GM12878 (cell line): ENCODE results near the gene PTPRN2. TPM values are rescaled to one million over a fixed set of nuclear protein-coding genes. Genes with fewer than 3 reads are reported as not detected.
"Not testable (repeated sequence)": the region's sequence is repeated elsewhere in the genome, so short reads cannot be mapped to it uniquely, and the experiment has no call there.

Experiments used
- ATAC-seq: fragments of 200-7000 bp; cut with Tn5 transposase; 3 replicates; pipeline ENCODE4 v1.9.1; 2020; ENCODE audit warnings: mild to moderate bottlenecking, moderate library complexity
- BruUV-seq: library from RNA; stranded (reverse); fragments of 400-500 nt; replicated peaks from 2 replicates; lab custom pipeline; 2021; lab: Mats Ljungman, UMichigan
- CTCF ChIA-PET: fragments of 300-600 bp; sonication (Branson Sonifier 250); formaldehyde crosslinking; extraction: SDS; loops from one replicate; lab custom pipeline; 2021; ENCODE audit warnings: inconsistent platforms; lab: Yijun Ruan, JAX
- POLR2A ChIA-PET: fragments of 350-600 bp; formaldehyde crosslinking; extraction: SDS; loops from one replicate; lab custom pipeline; 2021; ENCODE audit warnings: inconsistent platforms; lab: Charles Lee
- RAD21 ChIA-PET: fragments of 300-600 bp; sonication (Branson Sonifier 250); formaldehyde crosslinking; loops from one replicate; lab custom pipeline; 2023; ENCODE audit warnings: antibody characterized with exemption; ENCODE audit not compliant: unreplicated experiment; lab: Charles Lee
- SMC1A ChIA-PET: fragments of 300-600 bp; sonication (Branson Sonifier 250); formaldehyde crosslinking; loops from one replicate; lab custom pipeline; 2023; ENCODE audit not compliant: unreplicated experiment, uncharacterized antibody; lab: Charles Lee
- DNase-seq: peaks from one replicate; pipeline ENCODE4 v3.0.0-alpha.2; 2011; ENCODE audit warnings: low read depth, low spot score
- FAIRE-seq: peaks from 3 replicates; lab custom pipeline; 2011; peaks lifted over from hg19 to GRCh38; lab: Jason Lieb, UNC
- H2AFZ ChIP-seq: 2 replicates; pipeline ENCODE4 v1.6.0; 2011; ENCODE audit warnings: low read depth, low read length, control low read depth; ENCODE audit not compliant: control insufficient read depth
- H3K27ac ChIP-seq: 2 replicates; pipeline ENCODE4 v1.5.1; 2011; ENCODE audit warnings: control low read depth; ENCODE audit not compliant: control insufficient read depth, insufficient read depth
- H3K27me3 ChIP-seq, 2 experiments: replicated peaks in 1 of 2; 2 replicates each; pipeline versions ENCODE4 v1.6.0 to v1.6.1; 2011; ENCODE audit warnings: low read length in 1 of 2; ENCODE audit not compliant: control insufficient read depth in 2 of 2, insufficient read depth in 2 of 2
- H3K36me3 ChIP-seq, 2 experiments: 2 replicates each; pipeline ENCODE4 v1.5.1; 2011; ENCODE audit warnings: low read length in 1 of 2; ENCODE audit not compliant: control insufficient read depth in 2 of 2, insufficient read depth in 2 of 2
- H3K4me1 ChIP-seq: 2 replicates; pipeline ENCODE4 v1.6.1; 2011; ENCODE audit warnings: mild to moderate bottlenecking, low read length, moderate library complexity, mixed read lengths; ENCODE audit not compliant: control insufficient read depth, insufficient read depth
- H3K4me2 ChIP-seq: 2 replicates; pipeline ENCODE4 v1.6.0; 2011; ENCODE audit warnings: control low read depth; ENCODE audit not compliant: control insufficient read depth, insufficient read depth
- H3K4me3 ChIP-seq: fragments of 200-600 bp; sonication (generic); 2 replicates; pipeline ENCODE4 v1.5.1; 2016
- H3K79me2 ChIP-seq: 2 replicates; pipeline ENCODE4 v1.6.0; 2011; ENCODE audit warnings: low read length; ENCODE audit not compliant: control insufficient read depth, insufficient read depth
- H3K9ac ChIP-seq: 2 replicates; pipeline ENCODE4 v1.8.0; 2011; ENCODE audit warnings: low read length, control low read depth, mixed read lengths; ENCODE audit not compliant: control insufficient read depth, insufficient read depth
- H3K9me3 ChIP-seq: replicated peaks from 3 replicates; pipeline ENCODE4 v1.5.1; 2011; ENCODE audit warnings: mild to moderate bottlenecking, low read length; ENCODE audit not compliant: control insufficient read depth, insufficient read depth
- H4K20me1 ChIP-seq: 2 replicates; pipeline ENCODE4 v1.6.0; 2011; ENCODE audit not compliant: control insufficient read depth, insufficient read depth
- KDM1A ChIP-seq: fragments of 200-600 bp; sonication (generic); IDR thresholded peaks from 2 replicates; pipeline ENCODE4 v1.6.1; 2016; ENCODE audit warnings: borderline replicate concordance
- POU2F2 ChIP-seq: IDR thresholded peaks from 3 replicates; pipeline ENCODE4 v1.6.1; 2011; ENCODE audit warnings: low read depth, mild to moderate bottlenecking, low read length, borderline replicate concordance
- RAD21 ChIP-seq: IDR thresholded peaks from 2 replicates; pipeline ENCODE4 v1.6.1; 2011; ENCODE audit warnings: mild to moderate bottlenecking, low read depth, low read length, moderate library complexity; ENCODE audit not compliant: insufficient read depth
- SIN3A ChIP-seq: IDR thresholded peaks from 2 replicates; pipeline ENCODE4 v1.6.1; 2012; ENCODE audit warnings: low read depth, low read length, improper control_type of control experiment
- SUZ12 ChIP-seq: fragments of 200-600 bp; sonication (generic); IDR thresholded peaks from one replicate; pipeline ENCODE4 v1.6.1; 2018; ENCODE audit warnings: antibody characterized with exemption, mild to moderate bottlenecking; ENCODE audit not compliant: unreplicated experiment
- TAF1 ChIP-seq: IDR thresholded peaks from 2 replicates; pipeline ENCODE4 v1.6.1; 2011; ENCODE audit warnings: mild to moderate bottlenecking, low read depth, low read length, borderline replicate concordance
- TARDBP ChIP-seq: IDR thresholded peaks from 2 replicates; pipeline ENCODE4 v1.6.1; 2016; ENCODE audit warnings: borderline replicate concordance
- WGBS: methylation state at CpG from one replicate; pipeline ENCODE4 v1.1.6; 2016; ENCODE audit warnings: low lambda C conversion rate; ENCODE audit not compliant: insufficient replicate concordance, insufficient coverage; ENCODE audit errors: missing lambda C conversion rate; 5-methylcytosine and 5-hydroxymethylcytosine counted together
- in situ Hi-C: fragments of 300-500 bp; cut with MboI; formaldehyde crosslinking; loops from 9 replicates; pipeline ENCODE4 v1.14.3; 2018; ENCODE audit warnings: mixed read lengths
- intact Hi-C: fragments of 100-400 bp; cut with micrococcal nuclease; formaldehyde crosslinking; loops from one replicate; pipeline ENCODE4 v1.14.2; 2022; ENCODE audit not compliant: unreplicated experiment
- polyA plus RNA-seq, 11 experiments: library from polyadenylated mRNA; depleted of rRNA in 4 of 11; unstranded in 6 of 11; stranded (reverse) in 5 of 11; fragments of >200 nt; fragmentation: Nextera tagmentation in 4 of 11; fragmentation: Illumina TruSeq in 1 of 11; extraction: Ambion mirVana in 4 of 11; extraction: Trizol in 1 of 11; gene quantifications; 1 replicate in 1 of 11; 2 replicates in 10 of 11; pipeline versions ENCODE4 v1.2.1 to v1.2.3, GENCODE V29; 2011 to 2016; ENCODE audit warnings: inconsistent platforms in 2 of 11, missing spikeins in 2 of 11, low read depth in 1 of 11
- total RNA-seq, 4 experiments: library from RNA; depleted of rRNA in 3 of 4; stranded (reverse); fragments of >200 nt in 3 of 4; fragmentation: Illumina TruSeq in 1 of 4; extraction: Trizol in 1 of 4; gene quantifications; 2 replicates each; pipeline versions ENCODE4 v1.2.1 to v1.2.3, GENCODE V29; 2013 to 2021
- TF ChIP-seq, protein P1 (sequence below): IDR thresholded peaks from 2 replicates; pipeline ENCODE4 v1.6.1; 2012; ENCODE audit warnings: low read depth, low read length, improper control_type of control experiment
- TF ChIP-seq, protein P2 (sequence below): IDR thresholded peaks from 2 replicates; pipeline ENCODE4 v1.6.1; 2012; ENCODE audit warnings: low read length, inconsistent platforms

The PTPRN2 gene
- total and polyA plus RNA-seq, 10 of the 15 experiments (the other 5 are each of a cell fraction or from before 2014, with no cell fraction given), result 5.4 TPM; not detected in 9

DNA sequence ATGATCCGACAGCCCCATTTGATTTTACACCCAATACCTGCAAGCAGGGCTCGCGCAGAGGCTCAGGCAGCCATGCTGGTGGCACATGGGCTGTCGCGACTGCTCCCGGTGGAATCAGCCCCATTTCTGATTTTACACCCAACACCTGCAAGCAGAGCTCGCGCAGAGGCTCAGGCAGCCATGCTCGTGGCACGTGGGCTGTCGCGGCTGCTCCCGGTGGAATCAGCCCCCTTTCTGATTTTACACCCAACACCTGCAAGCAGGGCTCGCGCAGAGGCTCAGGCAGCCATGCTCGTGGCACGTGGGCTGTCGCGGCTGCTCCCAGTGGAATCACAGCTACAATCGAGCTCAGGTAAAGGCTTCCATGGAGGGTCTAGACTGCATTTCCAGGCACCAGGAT, 244.1 kb downstream of the PTPRN2 start:
- no peak for FAIRE-seq
- TF ChIP-seq TARDBP (no peak), TAF1 (no peak), SUZ12 (no peak), POU2F2 (no peak), RAD21 (no peak), KDM1A (no peak), SIN3A (no peak)
- TF ChIP-seq, protein P1, sequence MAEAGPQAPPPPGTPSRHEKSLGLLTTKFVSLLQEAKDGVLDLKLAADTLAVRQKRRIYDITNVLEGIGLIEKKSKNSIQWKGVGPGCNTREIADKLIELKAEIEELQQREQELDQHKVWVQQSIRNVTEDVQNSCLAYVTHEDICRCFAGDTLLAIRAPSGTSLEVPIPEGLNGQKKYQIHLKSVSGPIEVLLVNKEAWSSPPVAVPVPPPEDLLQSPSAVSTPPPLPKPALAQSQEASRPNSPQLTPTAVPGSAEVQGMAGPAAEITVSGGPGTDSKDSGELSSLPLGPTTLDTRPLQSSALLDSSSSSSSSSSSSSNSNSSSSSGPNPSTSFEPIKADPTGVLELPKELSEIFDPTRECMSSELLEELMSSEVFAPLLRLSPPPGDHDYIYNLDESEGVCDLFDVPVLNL, result no peak
- TF ChIP-seq, protein P2, sequence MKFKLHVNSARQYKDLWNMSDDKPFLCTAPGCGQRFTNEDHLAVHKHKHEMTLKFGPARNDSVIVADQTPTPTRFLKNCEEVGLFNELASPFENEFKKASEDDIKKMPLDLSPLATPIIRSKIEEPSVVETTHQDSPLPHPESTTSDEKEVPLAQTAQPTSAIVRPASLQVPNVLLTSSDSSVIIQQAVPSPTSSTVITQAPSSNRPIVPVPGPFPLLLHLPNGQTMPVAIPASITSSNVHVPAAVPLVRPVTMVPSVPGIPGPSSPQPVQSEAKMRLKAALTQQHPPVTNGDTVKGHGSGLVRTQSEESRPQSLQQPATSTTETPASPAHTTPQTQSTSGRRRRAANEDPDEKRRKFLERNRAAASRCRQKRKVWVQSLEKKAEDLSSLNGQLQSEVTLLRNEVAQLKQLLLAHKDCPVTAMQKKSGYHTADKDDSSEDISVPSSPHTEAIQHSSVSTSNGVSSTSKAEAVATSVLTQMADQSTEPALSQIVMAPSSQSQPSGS, result no peak
- Histone ChIP-seq H3K9ac (no peak overlapping the region), H3K27ac (no peak overlapping the region), H2AFZ (no peak overlapping the region), H3K79me2 (no peaks in the 10 kb centered on the region), H3K4me3 (no peak overlapping the region), H3K4me2 (no peak overlapping the region), H3K4me1 (no peaks in the 10 kb centered on the region), H3K27me3 (no peaks in the 10 kb centered on the region), H4K20me1 (no peaks in the 10 kb centered on the region), H3K9me3 (no peaks in the 10 kb centered on the region; the same call in 2 of the 3 replicates), H3K36me3 (no peaks in the 10 kb centered on the region)
- intact Hi-C loops (no loop called here), in situ Hi-C loops (no loop called here)
- ATAC-seq, result no peak
- SMC1A ChIA-PET, result no interaction called here
- POLR2A ChIA-PET, result no interaction called here
- no TSS peak for BruUV-seq
- 68% methylated on average over 20 of the region's 20 CpGs for WGBS
- DNase-seq, result no peak
- CTCF ChIA-PET, result no interaction called here
- RAD21 ChIA-PET, result no interaction called here

DNA sequence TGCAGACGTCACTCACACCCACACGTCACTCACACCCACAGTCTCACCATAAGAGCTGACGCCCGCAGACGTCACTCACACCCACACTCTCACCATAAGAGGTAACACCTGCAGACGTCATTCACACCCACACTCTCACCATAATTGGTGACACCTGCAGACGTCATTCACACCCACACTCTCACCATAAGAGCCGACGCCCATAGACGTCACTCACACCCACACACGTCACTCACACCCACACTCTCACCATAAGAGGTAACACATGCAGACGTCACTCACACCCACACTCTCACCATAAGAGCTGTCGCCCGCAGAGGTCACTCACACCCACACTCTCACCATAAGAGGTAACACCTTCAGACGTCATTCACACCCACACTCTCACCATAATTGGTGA, 246.5 kb downstream of the PTPRN2 start:
- H3K4me2 ChIP-seq, in situ Hi-C loops, H4K20me1 ChIP-seq, H3K79me2 ChIP-seq, RAD21 ChIA-PET, H3K9ac ChIP-seq, BruUV-seq, DNase-seq, H3K27ac ChIP-seq, CTCF ChIA-PET, H3K4me3 ChIP-seq, POLR2A ChIA-PET, H2AFZ ChIP-seq, intact Hi-C loops, H3K27me3 ChIP-seq, SMC1A ChIA-PET, ATAC-seq, H3K9me3 ChIP-seq, FAIRE-seq, H3K4me1 ChIP-seq, H3K36me3 ChIP-seq: not testable (repeated sequence)
- 62% methylated on average over 13 of the region's 15 CpGs for WGBS

DNA sequence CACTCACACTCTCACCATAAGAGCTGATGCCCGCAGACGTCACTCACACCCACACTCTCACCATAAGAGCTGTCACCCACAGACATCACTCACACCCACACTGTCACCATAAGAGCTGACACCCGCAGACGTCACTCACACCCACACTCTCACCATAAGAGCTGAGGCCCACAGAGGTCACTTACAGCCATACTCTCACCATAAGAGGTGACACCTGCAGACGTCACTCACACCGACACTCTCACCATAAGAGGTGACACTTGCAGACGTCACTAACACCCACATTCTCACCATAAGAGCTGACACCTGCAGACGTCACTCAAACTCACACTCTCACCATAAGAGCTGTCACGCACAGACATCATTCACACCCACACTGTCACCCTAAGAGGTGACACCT, 250.7 kb downstream of the PTPRN2 start:
- POLR2A ChIA-PET, H3K9ac ChIP-seq, H4K20me1 ChIP-seq, intact Hi-C loops, H2AFZ ChIP-seq, H3K4me2 ChIP-seq, in situ Hi-C loops, H3K4me3 ChIP-seq, RAD21 ChIA-PET, CTCF ChIA-PET, BruUV-seq, DNase-seq, H3K27me3 ChIP-seq, H3K27ac ChIP-seq, H3K36me3 ChIP-seq, H3K9me3 ChIP-seq, FAIRE-seq, ATAC-seq, SMC1A ChIA-PET, H3K79me2 ChIP-seq, H3K4me1 ChIP-seq: not testable (repeated sequence)
- 57% methylated on average over 7 of the region's 9 CpGs for WGBS
